ENCODE results near the gene MARCHF2. TPM values are rescaled to one million over a fixed set of nuclear protein-coding genes. Genes with fewer than 3 reads are reported as not detected.

Gene MARCHF2, protein sequence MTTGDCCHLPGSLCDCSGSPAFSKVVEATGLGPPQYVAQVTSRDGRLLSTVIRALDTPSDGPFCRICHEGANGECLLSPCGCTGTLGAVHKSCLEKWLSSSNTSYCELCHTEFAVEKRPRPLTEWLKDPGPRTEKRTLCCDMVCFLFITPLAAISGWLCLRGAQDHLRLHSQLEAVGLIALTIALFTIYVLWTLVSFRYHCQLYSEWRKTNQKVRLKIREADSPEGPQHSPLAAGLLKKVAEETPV
- total RNA-seq: 42.2 TPM
- 10 to 100 TPM; 34.3 to 58.4 (median 52.9) TPM for polyA plus RNA-seq

GRCh38 chr19:8412783-8413628, at the start of gene MARCHF2:
Gene MARCHF2, plus strand, starts transcription at chr19:8413305. Its CDS starts 8,536 bp downstream, at chr19:8421841.
- peaks cover 4 to 12% (median 8%) of the 10 kb centered on the region in 4 donors for H3K4me1 Mint-ChIP-seq
- no peaks in the 10 kb centered on the region for H3K36me3 Mint-ChIP-seq
- H3K36me3 ChIP-seq (ENCODE audit: control insufficient read depth, insufficient read depth, low read length): no peaks in the 10 kb centered on the region
- H3K9me3 Mint-ChIP-seq: no peaks in the 10 kb centered on the region
- H3K27ac Mint-ChIP-seq: peak within 1 kb of the TSS; percentile 56 to 69 (median 64)
- ATAC-seq (ENCODE audit: low read depth in 2 of 2): peak; percentile 99 to 100
- H3K27ac ChIP-seq (ENCODE audit: insufficient read depth, low read length, poor library complexity, severe bottlenecking): no peak within 1 kb of the TSS
- peak; percentile 93 to 97 (median 93) for DNase-seq
- H3K4me3 Mint-ChIP-seq: peak within 1 kb of the TSS; percentile 83 to 91 (median 84)
- peaks cover 10% of the 10 kb centered on the region for H3K4me1 ChIP-seq (ENCODE audit: control insufficient read depth, insufficient read depth, low read length, poor library complexity, severe bottlenecking)
- H3K27me3 ChIP-seq (ENCODE audit: control insufficient read depth, insufficient read depth, low read length): no peaks in the 10 kb centered on the region
- H3K9me3 ChIP-seq (ENCODE audit: control insufficient read depth in 2 of 2, low read length in 2 of 2): no peaks in the 10 kb centered on the region
- peak within 1 kb of the TSS; percentile 82 for H3K4me3 ChIP-seq (ENCODE audit: low read depth, low read length)
- H3K27me3 Mint-ChIP-seq: no peaks in the 10 kb centered on the region

- DNase-seq: peak in 2 of 3 donors; percentile 19 to 53
- H3K27ac Mint-ChIP-seq: no peak within 1 kb of the TSS
- no peaks in the 10 kb centered on the region for H3K36me3 Mint-ChIP-seq
- H3K4me1 Mint-ChIP-seq: peaks cover 0 to 14% (median 9%) of the 10 kb centered on the region in 4 donors
- H3K27me3 Mint-ChIP-seq: peaks cover 68% of the 10 kb centered on the region
- Histone ChIP-seq H3K27me3 (ENCODE audit: control insufficient read depth, insufficient read depth, low read length) (peaks cover 5% of the 10 kb centered on the region), H3K9me3 (ENCODE audit: control insufficient read depth in 2 of 2, low read length in 2 of 2) (no peaks in the 10 kb centered on the region), H3K4me3 (ENCODE audit: low read depth, low read length) (no peak within 1 kb of the TSS), H3K27ac (ENCODE audit: insufficient read depth, low read length, poor library complexity, severe bottlenecking) (no peak within 1 kb of the TSS), H3K4me1 (ENCODE audit: control insufficient read depth, insufficient read depth, low read length, poor library complexity, severe bottlenecking) (peaks cover 13% of the 10 kb centered on the region), H3K36me3 (ENCODE audit: control insufficient read depth, insufficient read depth, low read length) (no peaks in the 10 kb centered on the region)
- H3K4me3 Mint-ChIP-seq: peak within 1 kb of the TSS; percentile 22 to 84 (median 69)
- peaks cover 0 to 1% (median 0%) of the 10 kb centered on the region in 7 donors for H3K9me3 Mint-ChIP-seq
- peak; percentile 52 to 59 for ATAC-seq (ENCODE audit: low read depth in 2 of 2)
These were observed 49.0 kb upstream of the MARCHF2 start, which contains the start of gene ANGPTL4 for GRCh38 chr19:8363803-8364771. Gene ANGPTL4, plus strand, starts transcription at chr19:8364155. Its CDS starts 167 bp downstream, at chr19:8364322.

DNA sequence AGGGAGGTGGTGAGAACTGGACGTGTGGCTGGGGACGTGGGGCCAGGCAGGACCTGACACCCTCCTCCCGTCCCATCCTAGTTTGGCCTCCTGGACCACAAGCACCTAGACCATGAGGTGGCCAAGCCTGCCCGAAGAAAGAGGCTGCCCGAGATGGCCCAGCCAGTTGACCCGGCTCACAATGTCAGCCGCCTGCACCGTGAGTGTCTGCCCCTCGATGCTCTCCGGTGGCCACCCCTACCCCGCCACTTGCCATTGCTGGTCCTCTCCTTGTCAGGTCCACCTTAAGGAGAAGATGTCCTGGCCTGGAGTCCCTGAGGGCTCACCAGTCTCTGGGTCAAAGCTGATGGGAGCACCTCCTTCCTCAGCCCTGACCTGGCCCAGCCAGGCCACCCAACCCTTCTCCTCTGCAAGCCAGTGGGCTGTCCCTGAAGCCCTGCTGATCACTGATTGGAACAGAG, 47.0 kb upstream of the MARCHF2 start:
- Mint-ChIP-seq H3K27ac (no peak overlapping the region), H3K27me3 (peaks cover 61% of the 10 kb centered on the region), H3K4me1 (peaks cover 0 to 14% (median 9%) of the 10 kb centered on the region in 4 donors), H3K4me3 (peak overlapping the region in 1 of 4 donors; percentile 32), H3K36me3 (no peaks in the 10 kb centered on the region), H3K9me3 (peaks cover 0 to 1% (median 0%) of the 10 kb centered on the region in 7 donors)
- H3K9me3 ChIP-seq (ENCODE audit: control insufficient read depth in 2 of 2, low read length in 2 of 2): no peaks in the 10 kb centered on the region
- H3K4me1 ChIP-seq (ENCODE audit: control insufficient read depth, insufficient read depth, low read length, poor library complexity, severe bottlenecking): peaks cover 13% of the 10 kb centered on the region
- peaks cover 5% of the 10 kb centered on the region for H3K27me3 ChIP-seq (ENCODE audit: control insufficient read depth, insufficient read depth, low read length)
- H3K36me3 ChIP-seq (ENCODE audit: control insufficient read depth, insufficient read depth, low read length): no peaks in the 10 kb centered on the region
- no peak overlapping the region for H3K27ac ChIP-seq (ENCODE audit: insufficient read depth, low read length, poor library complexity, severe bottlenecking)
- no peak overlapping the region for H3K4me3 ChIP-seq (ENCODE audit: low read depth, low read length)
- DNase-seq: no peak
- no peak for ATAC-seq (ENCODE audit: low read depth in 2 of 2)

DNA sequence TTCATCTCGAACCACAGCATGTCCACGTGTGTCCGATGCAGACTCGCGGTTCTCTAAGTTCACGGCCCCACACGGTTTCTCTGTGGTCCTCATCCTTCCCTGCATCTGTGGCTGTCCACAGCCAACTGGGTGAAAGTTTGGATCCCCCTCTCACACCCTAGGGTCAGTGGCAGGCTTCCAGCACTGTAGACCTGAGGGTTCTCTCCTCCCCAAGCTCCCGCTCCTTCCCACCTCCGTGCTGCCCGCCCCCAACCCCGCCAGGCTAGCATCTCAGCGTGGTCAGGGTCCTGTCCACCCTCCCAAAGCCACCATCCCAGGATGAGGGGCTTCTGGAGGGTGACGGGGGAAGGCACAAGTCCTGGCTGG, 46.2 kb upstream of the MARCHF2 start:
- H3K4me1 ChIP-seq (ENCODE audit: control insufficient read depth, insufficient read depth, low read length, poor library complexity, severe bottlenecking): peaks cover 13% of the 10 kb centered on the region
- DNase-seq: no peak
- H3K36me3 ChIP-seq (ENCODE audit: control insufficient read depth, insufficient read depth, low read length): no peaks in the 10 kb centered on the region
- H3K27ac Mint-ChIP-seq: no peak overlapping the region
- H3K27me3 ChIP-seq (ENCODE audit: control insufficient read depth, insufficient read depth, low read length): peaks cover 5% of the 10 kb centered on the region
- ATAC-seq (ENCODE audit: low read depth in 2 of 2): no peak
- no peaks in the 10 kb centered on the region for H3K36me3 Mint-ChIP-seq
- H3K9me3 Mint-ChIP-seq: peaks cover 0 to 1% (median 0%) of the 10 kb centered on the region in 7 donors
- no peak overlapping the region for H3K4me3 Mint-ChIP-seq
- peaks cover 0 to 14% (median 9%) of the 10 kb centered on the region in 4 donors for H3K4me1 Mint-ChIP-seq
- H3K27me3 Mint-ChIP-seq: peaks cover 56% of the 10 kb centered on the region
- no peak overlapping the region for H3K27ac ChIP-seq (ENCODE audit: insufficient read depth, low read length, poor library complexity, severe bottlenecking)
- no peaks in the 10 kb centered on the region for H3K9me3 ChIP-seq (ENCODE audit: control insufficient read depth in 2 of 2, low read length in 2 of 2)
- no peak overlapping the region for H3K4me3 ChIP-seq (ENCODE audit: low read depth, low read length)

- Histone ChIP-seq H3K9me3 (ENCODE audit: control insufficient read depth in 2 of 2, low read length in 2 of 2) (no peaks in the 10 kb centered on the region), H3K27ac (ENCODE audit: insufficient read depth, low read length, poor library complexity, severe bottlenecking) (no peak overlapping the region), H3K27me3 (ENCODE audit: control insufficient read depth, insufficient read depth, low read length) (peaks cover 2% of the 10 kb centered on the region), H3K36me3 (ENCODE audit: control insufficient read depth, insufficient read depth, low read length) (no peaks in the 10 kb centered on the region), H3K4me3 (ENCODE audit: low read depth, low read length) (no peak overlapping the region), H3K4me1 (ENCODE audit: control insufficient read depth, insufficient read depth, low read length, poor library complexity, severe bottlenecking) (peaks cover 13% of the 10 kb centered on the region)
- Mint-ChIP-seq H3K4me3 (peak overlapping the region in 1 of 4 donors; percentile 21), H3K27ac (no peak overlapping the region), H3K4me1 (peaks cover 0 to 14% (median 9%) of the 10 kb centered on the region in 4 donors), H3K27me3 (peaks cover 50% of the 10 kb centered on the region), H3K9me3 (peaks cover 0 to 1% (median 0%) of the 10 kb centered on the region in 7 donors), H3K36me3 (no peaks in the 10 kb centered on the region)
- ATAC-seq (ENCODE audit: low read depth in 2 of 2) (no peak), DNase-seq (no peak)
These were observed 45.6 kb upstream of the MARCHF2 start for GRCh38 chr19:8367327-8368001.

- peaks cover 0 to 5% (median 0%) of the 10 kb centered on the region in 4 donors for H3K4me1 Mint-ChIP-seq
- H3K27ac Mint-ChIP-seq: peak overlapping the region in 1 of 3 donors; percentile 77
- no peak overlapping the region for H3K4me3 Mint-ChIP-seq
- peaks cover 27% of the 10 kb centered on the region for H3K27me3 Mint-ChIP-seq
- Histone ChIP-seq H3K27ac (ENCODE audit: insufficient read depth, low read length, poor library complexity, severe bottlenecking) (no peak overlapping the region), H3K4me3 (ENCODE audit: low read depth, low read length) (no peak overlapping the region), H3K9me3 (ENCODE audit: control insufficient read depth in 2 of 2, low read length in 2 of 2) (no peaks in the 10 kb centered on the region), H3K36me3 (ENCODE audit: control insufficient read depth, insufficient read depth, low read length) (no peaks in the 10 kb centered on the region), H3K27me3 (ENCODE audit: control insufficient read depth, insufficient read depth, low read length) (peaks cover 2% of the 10 kb centered on the region), H3K4me1 (ENCODE audit: control insufficient read depth, insufficient read depth, low read length, poor library complexity, severe bottlenecking) (no peaks in the 10 kb centered on the region)
- no peak for DNase-seq
- ATAC-seq (ENCODE audit: low read depth in 2 of 2): no peak
- peaks cover 0 to 1% (median 0%) of the 10 kb centered on the region in 7 donors for H3K9me3 Mint-ChIP-seq
- no peaks in the 10 kb centered on the region for H3K36me3 Mint-ChIP-seq
These were observed 42.7 kb upstream of the MARCHF2 start for GRCh38 chr19:8370176-8371010.
